H9 (cell line): ENCODE measurements around the gene UNC79. TPM values are rescaled to one million over a fixed set of nuclear protein-coding genes. Genes with fewer than 3 reads are reported as not detected.

Experiments
- DNase-seq: peaks from one replicate; pipeline ENCODE4 v3.0.0-alpha.2; 2017
- H2AFZ ChIP-seq: one replicate; pipeline ENCODE4 v1.6.1; 2013; ENCODE audit warnings: mild to moderate bottlenecking, low read length, control low read depth, moderate library complexity
- H2AK5ac ChIP-seq: 2 replicates; pipeline ENCODE4 v1.6.1; 2013; ENCODE audit warnings: low read length, control low read depth, mixed read lengths; ENCODE audit not compliant: insufficient read length
- H2BK120ac ChIP-seq: one replicate; pipeline ENCODE4 v1.6.1; 2013; ENCODE audit warnings: low read depth, mild to moderate bottlenecking, low read length, control low read depth, inconsistent platforms; ENCODE audit not compliant: poor library complexity, severe bottlenecking
- H2BK12ac ChIP-seq: 2 replicates; pipeline ENCODE4 v1.6.1; 2013; ENCODE audit warnings: low read length, control low read depth, mixed read lengths, low read depth; ENCODE audit not compliant: insufficient read length
- H2BK15ac ChIP-seq: 2 replicates; pipeline ENCODE4 v1.6.1; 2013; ENCODE audit warnings: low read depth, low read length, control low read depth
- H2BK20ac ChIP-seq: one replicate; pipeline ENCODE4 v1.6.1; 2013; ENCODE audit warnings: low read depth, mild to moderate bottlenecking, low read length, control low read depth, inconsistent platforms; ENCODE audit not compliant: poor library complexity, severe bottlenecking
- H2BK5ac ChIP-seq: 2 replicates; pipeline ENCODE4 v1.6.1; 2013; ENCODE audit warnings: low read length, control low read depth, mixed read lengths; ENCODE audit not compliant: insufficient read length
- H3K14ac ChIP-seq: 2 replicates; pipeline ENCODE4 v1.6.1; 2013; ENCODE audit warnings: low read length, control low read depth; ENCODE audit not compliant: insufficient read depth
- H3K18ac ChIP-seq: 2 replicates; pipeline ENCODE4 v1.6.1; 2013; ENCODE audit warnings: low read depth, mild to moderate bottlenecking, mixed read lengths, low read length, control low read depth; ENCODE audit not compliant: insufficient read length
- H3K23ac ChIP-seq: 2 replicates; pipeline ENCODE4 v1.6.1; 2013; ENCODE audit warnings: low read length, control low read depth, mixed read lengths, low read depth; ENCODE audit not compliant: insufficient read length
- H3K23me2 ChIP-seq: 2 replicates; pipeline ENCODE4 v1.6.1; 2013; ENCODE audit warnings: low read depth, mild to moderate bottlenecking, mixed read lengths, low read length, control low read depth; ENCODE audit not compliant: insufficient read length, poor library complexity, severe bottlenecking
- H3K27ac ChIP-seq: 2 replicates; pipeline ENCODE4 v1.5.1; 2013; ENCODE audit warnings: low read length, control low read depth, mixed read lengths, low read depth; ENCODE audit not compliant: insufficient read length
- H3K27me3 ChIP-seq: 2 replicates; pipeline ENCODE4 v1.6.1; 2013; ENCODE audit warnings: low read length, control low read depth, inconsistent platforms; ENCODE audit not compliant: insufficient read depth
- H3K4ac ChIP-seq: 2 replicates; pipeline ENCODE4 v1.6.1; 2013; ENCODE audit warnings: low read depth, mild to moderate bottlenecking, control low read depth, inconsistent platforms, low read length, moderate library complexity
- H3K4me1 ChIP-seq: 2 replicates; pipeline ENCODE4 v1.6.1; 2013; ENCODE audit warnings: low read length, control low read depth, inconsistent platforms; ENCODE audit not compliant: insufficient read depth
- H3K4me2 ChIP-seq: 2 replicates; pipeline ENCODE4 v1.6.1; 2013; ENCODE audit warnings: low read length, control low read depth, mixed read lengths; ENCODE audit not compliant: insufficient read length, insufficient read depth
- H3K56ac ChIP-seq: 2 replicates; pipeline ENCODE4 v1.6.1; 2013; ENCODE audit warnings: low read depth, mild to moderate bottlenecking, mixed read lengths, low read length, control low read depth; ENCODE audit not compliant: insufficient read length
- H3K79me1 ChIP-seq: 2 replicates; pipeline ENCODE4 v1.6.1; 2013; ENCODE audit warnings: low read depth, mild to moderate bottlenecking, moderate library complexity, low read length, control low read depth, inconsistent platforms; ENCODE audit not compliant: insufficient read depth, poor library complexity, severe bottlenecking
- H3K79me2 ChIP-seq: 2 replicates; pipeline ENCODE4 v1.6.1; 2013; ENCODE audit warnings: low read length, control low read depth, inconsistent platforms; ENCODE audit not compliant: insufficient read depth
- H3K9ac ChIP-seq: 2 replicates; pipeline ENCODE4 v1.6.1; 2013; ENCODE audit warnings: low read length, control low read depth, mixed read lengths; ENCODE audit not compliant: insufficient read length; ENCODE audit errors: extremely low read depth
- H3K9me3 ChIP-seq: one replicate; pipeline ENCODE4 v1.6.1; 2013; ENCODE audit warnings: low read depth, low read length, inconsistent platforms; ENCODE audit not compliant: control insufficient read depth
- H3T11ph ChIP-seq: one replicate; pipeline ENCODE4 v1.6.1; 2013; ENCODE audit warnings: mild to moderate bottlenecking, low read length, control low read depth, inconsistent platforms
- H4K20me1 ChIP-seq: one replicate; pipeline ENCODE4 v1.6.1; 2013; ENCODE audit not compliant: control insufficient read depth, insufficient read length, insufficient read depth
- H4K5ac ChIP-seq: 2 replicates; pipeline ENCODE4 v1.6.1; 2013; ENCODE audit warnings: low read depth, mild to moderate bottlenecking, mixed read lengths, low read length, control low read depth; ENCODE audit not compliant: insufficient read length
- H4K8ac ChIP-seq: replicated peaks from 2 replicates; pipeline ENCODE4 v1.6.1; 2013; ENCODE audit warnings: low read length, control low read depth, mixed read lengths, low read depth; ENCODE audit not compliant: insufficient read length
- H4K91ac ChIP-seq: 2 replicates; pipeline ENCODE4 v1.6.1; 2013; ENCODE audit warnings: low read depth, mild to moderate bottlenecking, moderate library complexity, mixed read lengths, low read length, control low read depth; ENCODE audit not compliant: insufficient read length
- H3K27ac Mint-ChIP-seq, 3 experiments: 2 replicates in 2 of 3; 3 replicates in 1 of 3; pipeline ENCODE4 v1.8.0; 2020 to 2021; ENCODE audit warnings: mixed read lengths in 3 of 3, mild to moderate bottlenecking in 1 of 3, moderate library complexity in 1 of 3
- H3K27me3 Mint-ChIP-seq: 2 replicates; pipeline ENCODE4 v1.8.0; 2021; ENCODE audit warnings: low read depth, mild to moderate bottlenecking, moderate library complexity, mixed read lengths
- H3K36me3 Mint-ChIP-seq, 3 experiments: 2 replicates in 2 of 3; 3 replicates in 1 of 3; pipeline ENCODE4 v1.8.0; 2020 to 2021; ENCODE audit warnings: low read depth in 3 of 3, mixed read lengths in 3 of 3; ENCODE audit not compliant: insufficient read depth in 1 of 3
- H3K4me1 Mint-ChIP-seq, 2 experiments: 2 replicates each; pipeline ENCODE4 v1.8.0; 2020; ENCODE audit warnings: mixed read lengths in 2 of 2
- H3K4me3 Mint-ChIP-seq, 2 experiments: 2 replicates in 1 of 2; 3 replicates in 1 of 2; pipeline ENCODE4 v1.8.0; 2020 to 2021; ENCODE audit warnings: mild to moderate bottlenecking in 2 of 2, mixed read lengths in 2 of 2, moderate library complexity in 1 of 2
- H3K9me3 Mint-ChIP-seq, 2 experiments: 2 replicates in 1 of 2; 3 replicates in 1 of 2; pipeline ENCODE4 v1.8.0; 2020; ENCODE audit warnings: mild to moderate bottlenecking in 2 of 2, mixed read lengths in 2 of 2, moderate library complexity in 1 of 2
- CTCF ChIP-seq: fragments of 200-600 bp; sonication (generic); conservative IDR thresholded peaks from 3 replicates; pipeline ENCODE4 v1.8.0; 2021; ENCODE audit warnings: antibody characterized with exemption, mild to moderate bottlenecking
- WGBS: extraction: QIAGEN DNeasy Blood & Tissue Kit; methylation state at CpG from one replicate; pipeline ENCODE4 v1.1.7; 2013; ENCODE audit warnings: missing lambda C conversion rate, low lambda C conversion rate, mixed read lengths; ENCODE audit not compliant: insufficient read length; ENCODE audit errors: extremely low coverage; 5-methylcytosine and 5-hydroxymethylcytosine counted together
- total RNA-seq: library from RNA; stranded (reverse); gene quantifications from 2 replicates; pipeline ENCODE4 v1.2.1, GENCODE V29; 2021

Gene UNC79
- total RNA-seq, 1 experiment from 2014 or later = 3.0 TPM

- Histone ChIP-seq H2BK12ac (no peak overlapping the region), H2BK15ac (no peak overlapping the region), H3K9me3 (no peaks in the 10 kb centered on the region), H2AK5ac (no peak overlapping the region), H3K79me2 (no peaks in the 10 kb centered on the region), H4K91ac (no peak overlapping the region), H4K20me1 (no peaks in the 10 kb centered on the region), H3K4ac (no peak overlapping the region), H3K4me1 (peaks cover 24% of the 10 kb centered on the region), H3K23ac (no peak overlapping the region), H3K14ac (no peak overlapping the region), H3K56ac (no peak overlapping the region), H2BK120ac (no peak overlapping the region), H3K9ac (no peak overlapping the region), H3T11ph (no peak overlapping the region), H3K18ac (peak overlapping the region; percentile 2), H2BK5ac (no peak overlapping the region), H3K79me1 (no peaks in the 10 kb centered on the region), H2AFZ (no peak overlapping the region), H4K8ac (no peak overlapping the region), H3K23me2 (no peaks in the 10 kb centered on the region), H3K27me3 (no peaks in the 10 kb centered on the region), H3K4me2 (no peak overlapping the region), H3K27ac (no peak overlapping the region), H4K5ac (no peak overlapping the region), H2BK20ac (no peak overlapping the region)
- TF ChIP-seq CTCF = no peak; the same call in 2 of the 3 replicates
- H3K27ac Mint-ChIP-seq = peak overlapping the region in 2 of 3 experiments; percentile 6 to 42; a peak in 4 of 7 replicates
- H3K4me1 Mint-ChIP-seq = peaks cover 65 to 71% of the 10 kb centered on the region in 2 experiments
- H3K4me3 Mint-ChIP-seq = no peak overlapping the region; a peak in 1 of 5 replicates
- H3K27me3 Mint-ChIP-seq = no peaks in the 10 kb centered on the region
- H3K36me3 Mint-ChIP-seq = peaks cover 0 to 4% (median 2%) of the 10 kb centered on the region in 3 experiments; a peak in 5 of 7 replicates
- no CpG with 5 or more reads among the region's 5 CpGs for whole genome bisulfite sequencing
- DNase-seq = no peak
- H3K9me3 Mint-ChIP-seq = no peaks in the 10 kb centered on the region
These were observed 255.5 kb downstream of the UNC79 start for GRCh38 chr14:93686268-93686667.
